DMS153 (cell line): ENCODE measurements around the gene GTF2H2.
"Not testable (repeated sequence)": the region's sequence is repeated elsewhere in the genome, so short reads cannot be mapped to it uniquely, and the experiment has no call there.

Source experiments
- DNase-seq: peaks from one replicate; lab custom pipeline; 2025; lab: John Stamatoyannopoulos, UW

The GTF2H2 gene

GRCh38 chr5:71013575-71013974 lies 53.9 kb downstream of the GTF2H2 start:
- DNase-seq, result no peak

DNA sequence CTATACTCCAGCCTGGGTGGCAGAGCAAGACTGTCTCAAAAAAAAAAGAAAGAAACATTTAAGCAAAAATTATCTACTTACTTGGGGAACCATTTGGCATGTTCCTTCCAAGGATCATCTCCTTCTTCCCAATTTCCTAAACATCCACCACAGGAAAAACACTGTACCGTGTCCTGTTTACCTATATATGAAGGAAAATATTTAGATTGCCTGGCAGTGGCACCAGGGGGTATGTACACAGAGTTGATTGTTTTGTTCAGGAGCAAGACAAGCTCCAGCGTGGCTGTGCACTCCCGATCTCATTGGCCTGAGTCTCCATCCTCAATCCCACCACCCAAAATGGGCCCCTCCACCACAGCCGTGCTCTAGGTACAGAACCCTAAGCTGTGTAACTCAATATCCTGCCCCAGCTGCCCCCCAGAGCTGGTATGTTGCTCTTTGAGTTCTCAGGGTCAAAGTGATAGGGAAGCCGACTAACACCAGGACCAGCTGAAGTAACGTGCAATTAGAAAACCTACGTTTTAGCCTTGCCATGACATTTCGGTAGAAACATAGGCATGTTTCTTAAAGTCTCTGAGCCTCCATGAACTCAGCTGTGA lies 56.2 kb downstream of the GTF2H2 start:
- DNase-seq, result no peak

- not testable (repeated sequence) for DNase-seq
Observed at GRCh38 chr5:71006983-71007382, 60.5 kb downstream of the GTF2H2 start.
